ENCODE data around the gene TMEM8B.

TMEM8B gene

GRCh38 chr9:35907711-35908503 is 78.9 kb downstream of the TMEM8B start:
- Histone ChIP-seq H3K4me1 (ENCODE audit: control insufficient read depth, low read length) (peaks cover 6% of the 10 kb centered on the region), H3K9me2 (replicated peaks; ENCODE audit: control insufficient read depth, low read length) (no peaks in the 10 kb centered on the region)

GRCh38 chr9:35908504-35909125 is 79.6 kb downstream of the TMEM8B start:
- Histone ChIP-seq H3K4me2 (ENCODE audit: low read length) (no peak overlapping the region), H3K4me1 (ENCODE audit: control insufficient read depth, low read length) (peaks cover 3% of the 10 kb centered on the region; the same call in 1 of the 2 replicates), H3K79me2 (ENCODE audit: control insufficient read depth, low read length) (no peaks in the 10 kb centered on the region), H3K27ac (ENCODE audit: low read depth, low read length) (no peak overlapping the region), H3K36me3 (ENCODE audit: control insufficient read depth, low read length) (no peaks in the 10 kb centered on the region), H3K27me3 (ENCODE audit: control insufficient read depth, low read length) (peaks cover 21% of the 10 kb centered on the region), H3K4me3 (ENCODE audit: low read length) (no peak overlapping the region), H3F3A (ENCODE audit: control insufficient read depth, insufficient read depth) (0 out of 2 replicates have a peak, but pooled peaks cover 1% of the 10 kb centered on the region), H3K9me2 (replicated peaks; ENCODE audit: control insufficient read depth, low read length) (no peaks in the 10 kb centered on the region), H3K9me3 (ENCODE audit: control insufficient read depth, insufficient read depth, low read length) (no peaks in the 10 kb centered on the region), H4K20me1 (ENCODE audit: control insufficient read depth, insufficient read depth, low read depth, low read length) (no peaks in the 10 kb centered on the region)
- TF ChIP-seq CTCF (IDR thresholded peaks at IDR 0.05; ENCODE audit: low read depth, low read length, poor library complexity, severe bottlenecking) = no peak
- TF ChIP-seq EZH2phosphoT487 (IDR thresholded peaks at IDR 0.05; ENCODE audit: borderline replicate concordance, low read length) = no peak

More at GRCh38 chr9:35907711-35908503, 78.9 kb downstream of the TMEM8B start:
- H3K27me3 ChIP-seq (ENCODE audit: control insufficient read depth, low read length) = peaks cover 21% of the 10 kb centered on the region
- H3K9me3 ChIP-seq (ENCODE audit: control insufficient read depth, insufficient read depth, low read length) = no peaks in the 10 kb centered on the region
- H4K20me1 ChIP-seq (ENCODE audit: control insufficient read depth, insufficient read depth, low read depth, low read length) = no peaks in the 10 kb centered on the region
- H3K4me3 ChIP-seq (ENCODE audit: low read length) = no peak overlapping the region
- no peak overlapping the region for H3K4me2 ChIP-seq (ENCODE audit: low read length)
- TF ChIP-seq EZH2phosphoT487 (IDR thresholded peaks at IDR 0.05; ENCODE audit: borderline replicate concordance, low read length) (no peak), CTCF (IDR thresholded peaks at IDR 0.05; ENCODE audit: low read depth, low read length, poor library complexity, severe bottlenecking) (no peak)
- H3K27ac ChIP-seq (ENCODE audit: low read depth, low read length) = no peak overlapping the region
- no peaks in the 10 kb centered on the region for H3K79me2 ChIP-seq (ENCODE audit: control insufficient read depth, low read length)
- H3K36me3 ChIP-seq (ENCODE audit: control insufficient read depth, low read length) = no peaks in the 10 kb centered on the region
- no peaks in the 10 kb centered on the region for H3F3A ChIP-seq (ENCODE audit: control insufficient read depth, insufficient read depth)

- no peak within 1 kb of the TSS for H3K27ac ChIP-seq (ENCODE audit: low read depth, low read length)
- H3K9me3 ChIP-seq (ENCODE audit: control insufficient read depth, insufficient read depth, low read length) = no peaks in the 10 kb centered on the region
- no peak for TF ChIP-seq CTCF (IDR thresholded peaks at IDR 0.05; ENCODE audit: low read depth, low read length, poor library complexity, severe bottlenecking)
- no peak for TF ChIP-seq EZH2phosphoT487 (IDR thresholded peaks at IDR 0.05; ENCODE audit: borderline replicate concordance, low read length)
- no peaks in the 10 kb centered on the region for H4K20me1 ChIP-seq (ENCODE audit: control insufficient read depth, insufficient read depth, low read depth, low read length)
- H3K79me2 ChIP-seq (ENCODE audit: control insufficient read depth, low read length) = no peaks in the 10 kb centered on the region
- peaks cover 3% of the 10 kb centered on the region; the same call in 1 of the 2 replicates for H3K4me1 ChIP-seq (ENCODE audit: control insufficient read depth, low read length)
- H3K9me2 ChIP-seq (replicated peaks; ENCODE audit: control insufficient read depth, low read length) = no peaks in the 10 kb centered on the region
- peaks cover 20% of the 10 kb centered on the region for H3K27me3 ChIP-seq (ENCODE audit: control insufficient read depth, low read length)
- no peaks in the 10 kb centered on the region for H3K36me3 ChIP-seq (ENCODE audit: control insufficient read depth, low read length)
- no peak within 1 kb of the TSS for H3K4me3 ChIP-seq (ENCODE audit: low read length)
- no peak within 1 kb of the TSS for H3K4me2 ChIP-seq (ENCODE audit: low read length)
- 0 out of 2 replicates have a peak, but pooled peaks cover 2% of the 10 kb centered on the region for H3F3A ChIP-seq (ENCODE audit: control insufficient read depth, insufficient read depth)
Measured at GRCh38 chr9:35909274-35909673, 80.2 kb downstream of the TMEM8B start, which contains the start of gene SPAAR. Gene SPAAR (plus strand): TSS chr9:35909490. CDS start chr9:35910464, 974 bp downstream.

Data from DOHH2 (cell line).